ENCODE results near the gene ZBTB45. TPM values are rescaled to one million over a fixed set of nuclear protein-coding genes. Genes with fewer than 3 reads are reported as not detected.
A peak's percentile ranks its signal among the peaks of the same experiment; 100 is the strongest.
"Not testable (repeated sequence)": the region's sequence is repeated elsewhere in the genome, so short reads cannot be mapped to it uniquely, and the experiment has no call there.

ZBTB45 gene
- total and polyA plus RNA-seq, 10 donors = 4.0 to 16.0 (median 12.0) TPM

GRCh38 chr19:58544591-58545285, 25.1 kb upstream of the ZBTB45 start:
- peak overlapping the region; percentile 88 to 99 (median 96) for H3K27ac ChIP-seq
- no peaks in the 10 kb centered on the region for H3K9me3 ChIP-seq
- H3K27me3 ChIP-seq (replicated peaks in 1 of 7) = peaks cover 0 to 4% (median 0%) of the 10 kb centered on the region in 7 donors
- WGBS, 5 donors = 0 to 1% (median 0%) methylated on average over 30 to 92 of the region's 92 CpGs
- TF ChIP-seq POLR2AphosphoS5 (IDR thresholded peaks at IDR 0.05) (no peak), POLR2A (IDR thresholded peaks at IDR 0.05) (no peak)
- TF ChIP-seq, protein P1, sequence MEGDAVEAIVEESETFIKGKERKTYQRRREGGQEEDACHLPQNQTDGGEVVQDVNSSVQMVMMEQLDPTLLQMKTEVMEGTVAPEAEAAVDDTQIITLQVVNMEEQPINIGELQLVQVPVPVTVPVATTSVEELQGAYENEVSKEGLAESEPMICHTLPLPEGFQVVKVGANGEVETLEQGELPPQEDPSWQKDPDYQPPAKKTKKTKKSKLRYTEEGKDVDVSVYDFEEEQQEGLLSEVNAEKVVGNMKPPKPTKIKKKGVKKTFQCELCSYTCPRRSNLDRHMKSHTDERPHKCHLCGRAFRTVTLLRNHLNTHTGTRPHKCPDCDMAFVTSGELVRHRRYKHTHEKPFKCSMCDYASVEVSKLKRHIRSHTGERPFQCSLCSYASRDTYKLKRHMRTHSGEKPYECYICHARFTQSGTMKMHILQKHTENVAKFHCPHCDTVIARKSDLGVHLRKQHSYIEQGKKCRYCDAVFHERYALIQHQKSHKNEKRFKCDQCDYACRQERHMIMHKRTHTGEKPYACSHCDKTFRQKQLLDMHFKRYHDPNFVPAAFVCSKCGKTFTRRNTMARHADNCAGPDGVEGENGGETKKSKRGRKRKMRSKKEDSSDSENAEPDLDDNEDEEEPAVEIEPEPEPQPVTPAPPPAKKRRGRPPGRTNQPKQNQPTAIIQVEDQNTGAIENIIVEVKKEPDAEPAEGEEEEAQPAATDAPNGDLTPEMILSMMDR (IDR thresholded peaks at IDR 0.05 in 8 of 11, conservative IDR thresholded peaks at IDR 0.05 in 3 of 11) = no peak
- H3K4me1 ChIP-seq = peaks cover 23 to 57% (median 36%) of the 10 kb centered on the region in 6 donors
- no peak for DNase-seq
- H3K36me3 ChIP-seq = peaks cover 11 to 45% (median 32%) of the 10 kb centered on the region in 6 donors
- intact Hi-C loops (cut with DNase I; ENCODE audit: low total_unique reads) = no loop called here
- peak overlapping the region; percentile 82 to 99 (median 92) for H3K4me3 ChIP-seq

- TF ChIP-seq, protein P1 (IDR thresholded peaks at IDR 0.05 in 8 of 11, conservative IDR thresholded peaks at IDR 0.05 in 3 of 11) = peak in 4 of 11 experiments; percentile 6 to 14 (median 12)
- peak; percentile 99 to 100 (median 100) for TF ChIP-seq POLR2AphosphoS5 (IDR thresholded peaks at IDR 0.05)
- peak; percentile 94 to 97 (median 95) for TF ChIP-seq POLR2A (IDR thresholded peaks at IDR 0.05)
- WGBS, 5 donors = 0 to 1% (median 1%) methylated on average over 47 to 73 of the region's 73 CpGs
- intact Hi-C loops (cut with DNase I; ENCODE audit: low total_unique reads) = no loop called here
Observed at GRCh38 chr19:58543826-58544590, 24.4 kb upstream of the ZBTB45 start, which contains the start of gene TRIM28. Gene TRIM28 (plus strand): TSS chr19:58544064. CDS start chr19:58544758, 694 bp downstream.

DNA sequence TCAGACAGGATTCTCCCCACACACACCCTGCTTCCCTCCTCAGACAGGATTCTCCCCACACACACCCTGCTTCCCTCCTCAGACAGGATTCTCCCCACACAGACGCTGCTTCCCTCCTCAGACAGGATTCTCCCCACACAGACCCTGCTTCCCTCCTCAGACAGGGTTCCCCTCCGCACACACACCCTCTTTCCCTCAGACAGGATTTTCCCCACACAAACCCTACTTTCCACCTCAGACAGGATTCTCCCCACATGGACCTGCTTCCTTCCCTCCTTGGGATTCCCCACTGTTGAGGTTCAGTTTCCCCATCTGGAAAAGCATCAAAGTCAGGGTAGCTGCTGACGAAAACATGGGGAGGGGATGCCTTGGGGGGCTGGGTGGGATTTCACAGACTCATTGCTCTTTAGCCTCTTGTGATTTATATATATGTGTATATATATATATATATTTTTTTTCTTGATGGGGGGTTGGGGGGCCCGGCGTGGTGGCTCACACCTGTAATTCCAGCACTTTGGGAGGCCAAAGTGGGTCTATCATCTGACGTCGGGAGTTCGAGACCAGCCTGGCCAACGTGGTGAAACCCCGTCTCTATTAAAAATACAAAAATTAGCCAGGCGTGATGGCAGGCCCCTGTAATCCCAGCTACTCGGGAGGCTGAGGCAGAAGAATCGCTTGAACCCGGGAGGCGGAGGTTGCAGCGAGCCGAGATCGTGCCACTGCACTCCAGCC, 23.2 kb upstream of the ZBTB45 start:
- 82 to 90% (median 86%) methylated on average over 18 of the region's 18 CpGs for WGBS, 5 donors
- peak overlapping the region; percentile 88 to 99 (median 96) for H3K27ac ChIP-seq
- peaks cover 26 to 50% (median 43%) of the 10 kb centered on the region in 6 donors for H3K4me1 ChIP-seq
- peak overlapping the region in 4 of 8 donors; percentile 91 to 99 (median 93) for H3K4me3 ChIP-seq
- DNase-seq; H3K9me3 ChIP-seq; intact Hi-C loops (cut with DNase I; ENCODE audit: low total_unique reads): not testable (repeated sequence)
- H3K27me3 ChIP-seq (replicated peaks in 1 of 7) = peaks cover 0 to 15% (median 10%) of the 10 kb centered on the region in 7 donors
- peaks cover 0 to 26% (median 13%) of the 10 kb centered on the region in 6 donors for H3K36me3 ChIP-seq

More at GRCh38 chr19:58543826-58544590, 24.4 kb upstream of the ZBTB45 start, which contains the start of gene TRIM28:
- Histone ChIP-seq H3K27me3 (replicated peaks in 1 of 7) (peaks cover 0 to 4% (median 0%) of the 10 kb centered on the region in 7 donors), H3K27ac (peak within 1 kb of the TSS; percentile 88 to 99 (median 96)), H3K4me3 (peak within 1 kb of the TSS; percentile 82 to 99 (median 92)), H3K36me3 (peaks cover 5 to 38% (median 25%) of the 10 kb centered on the region in 6 donors), H3K9me3 (no peaks in the 10 kb centered on the region), H3K4me1 (peaks cover 23 to 51% (median 32%) of the 10 kb centered on the region in 6 donors)
- peak; percentile 100 for DNase-seq

- H3K4me3 ChIP-seq; H3K36me3 ChIP-seq; DNase-seq; H3K9me3 ChIP-seq; H3K27ac ChIP-seq; intact Hi-C loops (cut with DNase I; ENCODE audit: low total_unique reads): not testable (repeated sequence)
- peaks cover 0 to 32% (median 17%) of the 10 kb centered on the region in 7 donors for H3K27me3 ChIP-seq (replicated peaks in 1 of 7)
- H3K4me1 ChIP-seq = peaks cover 4 to 25% (median 20%) of the 10 kb centered on the region in 6 donors
Observed at GRCh38 chr19:58539169-58539559, 19.6 kb upstream of the ZBTB45 start.

Data from spleen (tissue), 11 donors.